Liver (tissue), 9 donors: ENCODE data around the gene KIRREL3. TPM values are rescaled to one million over a fixed set of nuclear protein-coding genes. Genes with fewer than 3 reads are reported as not detected.

Experiments
- DNase-seq: peaks from one replicate; pipeline ENCODE4 v3.0.0-alpha.2; 2017; ENCODE audit warnings: low spot score
- H3K27ac ChIP-seq, 2 donors: one replicate each; pipeline ENCODE4 v1.7.0; 2013; ENCODE audit warnings: inconsistent platforms in 2 of 2, low read length in 2 of 2, control low read depth in 1 of 2, low read depth in 1 of 2, mild to moderate bottlenecking in 1 of 2
- H3K27me3 ChIP-seq, 4 donors: one replicate each; pipeline versions ENCODE4 v1.6.1 to v1.7.0; 2013; ENCODE audit warnings: low read length in 3 of 4, inconsistent platforms in 1 of 4, mild to moderate bottlenecking in 1 of 4, moderate library complexity in 1 of 4; ENCODE audit not compliant: control insufficient read depth in 4 of 4, insufficient read depth in 4 of 4
- H3K36me3 ChIP-seq, 4 donors: one replicate each; pipeline versions ENCODE4 v1.6.1 to v1.7.0; 2013; ENCODE audit warnings: low read length in 3 of 4, mild to moderate bottlenecking in 3 of 4, low read depth in 1 of 4, moderate library complexity in 1 of 4; ENCODE audit not compliant: control insufficient read depth in 4 of 4, insufficient read depth in 3 of 4
- H3K4me1 ChIP-seq, 4 donors: one replicate each; pipeline versions ENCODE4 v1.6.1 to v1.7.0; 2013; ENCODE audit warnings: low read length in 3 of 4, mild to moderate bottlenecking in 3 of 4, moderate library complexity in 1 of 4; ENCODE audit not compliant: control insufficient read depth in 4 of 4, insufficient read depth in 4 of 4
- H3K4me3 ChIP-seq, 3 donors: one replicate each; pipeline versions ENCODE4 v1.6.1 to v1.7.0; 2013; ENCODE audit warnings: low read length in 3 of 3, control low read depth in 1 of 3, low read depth in 1 of 3, mild to moderate bottlenecking in 1 of 3
- H3K9ac ChIP-seq, 2 donors: one replicate each; pipeline ENCODE4 v1.7.0; 2013; ENCODE audit warnings: low read length in 2 of 2, mild to moderate bottlenecking in 2 of 2, moderate library complexity in 2 of 2, control low read depth in 1 of 2, low read depth in 1 of 2
- H3K9me3 ChIP-seq, 4 donors: one replicate each; pipeline versions ENCODE4 v1.6.1 to v1.7.0; 2013; ENCODE audit warnings: low read length in 3 of 4; ENCODE audit not compliant: control insufficient read depth in 4 of 4
- FOXA1 ChIP-seq: IDR thresholded peaks from 2 replicates; pipeline ENCODE4 v1.6.1; 2016; ENCODE audit warnings: antibody characterized with exemption
- FOXA2 ChIP-seq: IDR thresholded peaks from 2 replicates; pipeline ENCODE4 v1.6.1; 2016; ENCODE audit warnings: antibody characterized with exemption
- GABPA ChIP-seq, 2 donors: IDR thresholded peaks in 1 of 2; conservative IDR thresholded peaks in 1 of 2; 2 replicates each; pipeline ENCODE4 v1.6.1; 2016; ENCODE audit warnings: antibody characterized with exemption in 2 of 2, mild to moderate bottlenecking in 1 of 2, moderate library complexity in 1 of 2
- HNF4A ChIP-seq, 2 donors: conservative IDR thresholded peaks; 2 replicates each; pipeline ENCODE4 v1.6.1; 2016; ENCODE audit warnings: antibody characterized with exemption in 2 of 2, mild to moderate bottlenecking in 2 of 2
- HNF4G ChIP-seq: IDR thresholded peaks from 2 replicates; pipeline ENCODE4 v1.6.1; 2016; ENCODE audit warnings: antibody characterized with exemption
- JUND ChIP-seq, 2 donors: IDR thresholded peaks; 2 replicates each; pipeline ENCODE4 v1.6.1; 2016; ENCODE audit warnings: antibody characterized with exemption in 2 of 2
- NR2F2 ChIP-seq: IDR thresholded peaks from 2 replicates; pipeline ENCODE4 v1.6.1; 2016; ENCODE audit warnings: antibody characterized with exemption
- RAD21 ChIP-seq, 2 donors: IDR thresholded peaks; 2 replicates each; pipeline ENCODE4 v1.6.1; 2016; ENCODE audit warnings: antibody characterized with exemption in 2 of 2, mild to moderate bottlenecking in 2 of 2
- RXRA ChIP-seq, 2 donors: IDR thresholded peaks; 2 replicates each; pipeline ENCODE4 v1.6.1; 2017 to 2018; ENCODE audit warnings: antibody characterized with exemption in 2 of 2, mild to moderate bottlenecking in 1 of 2
- SP1 ChIP-seq: IDR thresholded peaks from 2 replicates; pipeline ENCODE4 v1.6.1; 2018; ENCODE audit warnings: antibody characterized with exemption, mild to moderate bottlenecking
- TAF1 ChIP-seq: conservative IDR thresholded peaks from 2 replicates; pipeline ENCODE4 v1.6.1; 2016; ENCODE audit warnings: antibody characterized with exemption, mild to moderate bottlenecking
- YY1 ChIP-seq: IDR thresholded peaks from 2 replicates; pipeline ENCODE4 v1.6.1; 2016; ENCODE audit warnings: antibody characterized with exemption, mild to moderate bottlenecking
- ZBTB33 ChIP-seq: IDR thresholded peaks from 2 replicates; pipeline ENCODE4 v1.6.1; 2016; ENCODE audit warnings: antibody characterized with exemption
- WGBS: extraction: QIAGEN DNeasy Blood & Tissue Kit; methylation state at CpG from one replicate; pipeline ENCODE4 v1.1.7; 2013; 5-methylcytosine and 5-hydroxymethylcytosine counted together
- polyA plus RNA-seq, 2 donors: library from polyadenylated mRNA; stranded (reverse) in 1 of 2; unstranded in 1 of 2; fragments of 200-250 nt in 1 of 2; fragments of >200 nt in 1 of 2; fragmentation: Nextera tagmentation in 1 of 2; extraction: Ambion mirVana in 1 of 2; gene quantifications; one replicate each; pipeline versions ENCODE4 v1.2.1 to v1.2.3, GENCODE V29; 2013 to 2015
- total RNA-seq, 2 donors: library from RNA; depleted of rRNA; stranded (reverse); fragments of >200 nt; gene quantifications; one replicate each; pipeline ENCODE4 v1.2.3, GENCODE V29; 2014
- TF ChIP-seq, protein P1 (sequence below): IDR thresholded peaks from 2 replicates; pipeline ENCODE4 v1.6.1; 2016; ENCODE audit warnings: antibody characterized with exemption
- TF ChIP-seq, protein P2 (sequence below): fragments of 150-350 bp; IDR thresholded peaks from 2 replicates; pipeline ENCODE4 v1.5.1; 2017; ENCODE audit warnings: improper control_type of control experiment, low read depth, low read length; ENCODE audit not compliant: missing input control
- donor health status: healthy.
- donor health status: healthy.
- donor health status: healthy.
- donor health status: healthy.
- donor health status: healthy.

The KIRREL3 gene
- total and polyA plus RNA-seq, 4 donors: 0.03 to 0.29 (median 0.08) TPM; not detected in 1

GRCh38 chr11:126421271-126421671, 579.3 kb downstream of the KIRREL3 start:
- H3K27ac ChIP-seq: peak overlapping the region; percentile 22 to 57
- WGBS: 83% methylated on average over 13 of the region's 13 CpGs
- no peak overlapping the region for H3K9ac ChIP-seq
- H3K4me1 ChIP-seq: no peaks in the 10 kb centered on the region
- H3K4me3 ChIP-seq: no peak overlapping the region
- H3K9me3 ChIP-seq: no peaks in the 10 kb centered on the region
- TF ChIP-seq NR2F2: peak; percentile 80
- no peak for TF ChIP-seq FOXA1
- no peaks in the 10 kb centered on the region for H3K36me3 ChIP-seq
- H3K27me3 ChIP-seq: no peaks in the 10 kb centered on the region
- no peak for DNase-seq

GRCh38 chr11:126420698-126421256, 579.8 kb downstream of the KIRREL3 start:
- Histone ChIP-seq H3K9ac (no peak overlapping the region), H3K27ac (peak overlapping the region; percentile 22 to 57), H3K36me3 (no peaks in the 10 kb centered on the region), H3K4me3 (no peak overlapping the region), H3K4me1 (peaks cover 0 to 3% (median 0%) of the 10 kb centered on the region in 4 donors), H3K27me3 (no peaks in the 10 kb centered on the region), H3K9me3 (no peaks in the 10 kb centered on the region)
- no peak for TF ChIP-seq HNF4A (conservative IDR thresholded peaks at IDR 0.05)
- no peak for TF ChIP-seq GABPA (IDR thresholded peaks at IDR 0.05 in 1 of 2, conservative IDR thresholded peaks at IDR 0.05 in 1 of 2)
- no peak for TF ChIP-seq NR2F2
- 69% methylated on average over 6 of the region's 6 CpGs for WGBS
- DNase-seq: no peak

- H3K9ac ChIP-seq: no peak overlapping the region
- H3K27me3 ChIP-seq: no peaks in the 10 kb centered on the region
- H3K4me1 ChIP-seq: peaks cover 0 to 3% (median 0%) of the 10 kb centered on the region in 4 donors
- TF ChIP-seq ZBTB33 (no peak), JUND (IDR thresholded peaks at IDR 0.05) (no peak), HNF4G (no peak), YY1 (peak; percentile 56), RXRA (IDR thresholded peaks at IDR 0.05) (peak in 1 of 2 donors; percentile 29), SP1 (peak; percentile 51), NR2F2 (peak; percentile 97)
- no peak overlapping the region for H3K4me3 ChIP-seq
- DNase-seq: no peak
- H3K9me3 ChIP-seq: no peaks in the 10 kb centered on the region
- WGBS: 71% methylated on average over 11 of the region's 11 CpGs
- peak overlapping the region; percentile 59 for H3K27ac ChIP-seq
- no peaks in the 10 kb centered on the region for H3K36me3 ChIP-seq
Measured at GRCh38 chr11:126419801-126420697, 580.5 kb downstream of the KIRREL3 start.

- Histone ChIP-seq H3K4me3 (no peak overlapping the region), H3K36me3 (peaks cover 0 to 2% (median 2%) of the 10 kb centered on the region in 4 donors), H3K9ac (no peak overlapping the region), H3K4me1 (peaks cover 0 to 3% (median 0%) of the 10 kb centered on the region in 4 donors), H3K9me3 (no peaks in the 10 kb centered on the region), H3K27me3 (no peaks in the 10 kb centered on the region), H3K27ac (peak overlapping the region in 1 of 2 donors; percentile 1)
- 78% methylated on average over 1 of the region's 1 CpG for WGBS
- no peak for DNase-seq
- no peak for TF ChIP-seq RXRA (IDR thresholded peaks at IDR 0.05)
- TF ChIP-seq RAD21 (IDR thresholded peaks at IDR 0.05): no peak
- no peak for TF ChIP-seq ZBTB33
- no peak for TF ChIP-seq HNF4G
- TF ChIP-seq, protein P1, sequence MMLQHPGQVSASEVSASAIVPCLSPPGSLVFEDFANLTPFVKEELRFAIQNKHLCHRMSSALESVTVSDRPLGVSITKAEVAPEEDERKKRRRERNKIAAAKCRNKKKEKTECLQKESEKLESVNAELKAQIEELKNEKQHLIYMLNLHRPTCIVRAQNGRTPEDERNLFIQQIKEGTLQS: no peak
- TF ChIP-seq NR2F2: no peak
- no peak for TF ChIP-seq YY1
- TF ChIP-seq TAF1: no peak
- no peak for TF ChIP-seq JUND (IDR thresholded peaks at IDR 0.05)
- no peak for TF ChIP-seq FOXA2
- no peak for TF ChIP-seq SP1
- TF ChIP-seq, protein P2, sequence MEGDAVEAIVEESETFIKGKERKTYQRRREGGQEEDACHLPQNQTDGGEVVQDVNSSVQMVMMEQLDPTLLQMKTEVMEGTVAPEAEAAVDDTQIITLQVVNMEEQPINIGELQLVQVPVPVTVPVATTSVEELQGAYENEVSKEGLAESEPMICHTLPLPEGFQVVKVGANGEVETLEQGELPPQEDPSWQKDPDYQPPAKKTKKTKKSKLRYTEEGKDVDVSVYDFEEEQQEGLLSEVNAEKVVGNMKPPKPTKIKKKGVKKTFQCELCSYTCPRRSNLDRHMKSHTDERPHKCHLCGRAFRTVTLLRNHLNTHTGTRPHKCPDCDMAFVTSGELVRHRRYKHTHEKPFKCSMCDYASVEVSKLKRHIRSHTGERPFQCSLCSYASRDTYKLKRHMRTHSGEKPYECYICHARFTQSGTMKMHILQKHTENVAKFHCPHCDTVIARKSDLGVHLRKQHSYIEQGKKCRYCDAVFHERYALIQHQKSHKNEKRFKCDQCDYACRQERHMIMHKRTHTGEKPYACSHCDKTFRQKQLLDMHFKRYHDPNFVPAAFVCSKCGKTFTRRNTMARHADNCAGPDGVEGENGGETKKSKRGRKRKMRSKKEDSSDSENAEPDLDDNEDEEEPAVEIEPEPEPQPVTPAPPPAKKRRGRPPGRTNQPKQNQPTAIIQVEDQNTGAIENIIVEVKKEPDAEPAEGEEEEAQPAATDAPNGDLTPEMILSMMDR: no peak
- no peak for TF ChIP-seq FOXA1
Measured at GRCh38 chr11:126418887-126419286, 581.7 kb downstream of the KIRREL3 start.
